Epithelial cell of prostate (primary cell): ENCODE data around the gene EXD3.
"Not testable (repeated sequence)": the region's sequence is repeated elsewhere in the genome, so short reads cannot be mapped to it uniquely, and the experiment has no call there.

Source experiments
- DNase-seq: peaks from one replicate; pipeline ENCODE4 v3.0.0-alpha.2; 2011; ENCODE audit warnings: low read depth, low spot score
- H3K27ac ChIP-seq: fragments of 450-650 bp; 2 replicates; pipeline ENCODE4 v1.5.1; 2017; ENCODE audit warnings: mild to moderate bottlenecking

Gene EXD3

GRCh38 chr9:137398561-137399468 is 24.1 kb downstream of the EXD3 start:
- DNase-seq: no peak
- no peak overlapping the region for H3K27ac ChIP-seq

- no peak for DNase-seq
- H3K27ac ChIP-seq: no peak overlapping the region
Observed at GRCh38 chr9:137397675-137398423, 25.1 kb downstream of the EXD3 start.

- no peak overlapping the region for H3K27ac ChIP-seq
- DNase-seq: no peak
Observed at GRCh38 chr9:137396634-137397367, 26.2 kb downstream of the EXD3 start.

GRCh38 chr9:137396227-137396626 is 26.7 kb downstream of the EXD3 start:
- H3K27ac ChIP-seq: no peak overlapping the region
- DNase-seq: no peak

- no peak overlapping the region for H3K27ac ChIP-seq
- no peak for DNase-seq
Observed at GRCh38 chr9:137395666-137396010, 27.3 kb downstream of the EXD3 start.

- DNase-seq: no peak
- H3K27ac ChIP-seq: no peak overlapping the region
Observed at GRCh38 chr9:137394866-137395665, 27.9 kb downstream of the EXD3 start.

- no peak for DNase-seq
- H3K27ac ChIP-seq: no peak overlapping the region
Observed at GRCh38 chr9:137393176-137394150, 29.5 kb downstream of the EXD3 start.

- DNase-seq: no peak
- H3K27ac ChIP-seq: no peak overlapping the region
Observed at GRCh38 chr9:137392232-137393007, 30.5 kb downstream of the EXD3 start.

- H3K27ac ChIP-seq: no peak overlapping the region
- DNase-seq: no peak
Observed at GRCh38 chr9:137391411-137391754, 31.6 kb downstream of the EXD3 start.

GRCh38 chr9:137390553-137391410 is 32.2 kb downstream of the EXD3 start:
- H3K27ac ChIP-seq: no peak overlapping the region
- no peak for DNase-seq

- H3K27ac ChIP-seq: no peak overlapping the region
- no peak for DNase-seq
Observed at GRCh38 chr9:137389428-137389746, 33.6 kb downstream of the EXD3 start.

GRCh38 chr9:137388589-137389427 is 34.2 kb downstream of the EXD3 start:
- no peak for DNase-seq
- no peak overlapping the region for H3K27ac ChIP-seq

GRCh38 chr9:137387891-137388560 is 34.9 kb downstream of the EXD3 start:
- DNase-seq: no peak
- H3K27ac ChIP-seq: no peak overlapping the region

- DNase-seq: no peak
- H3K27ac ChIP-seq: no peak overlapping the region
Observed at GRCh38 chr9:137387114-137387890, 35.7 kb downstream of the EXD3 start.

GRCh38 chr9:137386507-137387113 is 36.4 kb downstream of the EXD3 start:
- H3K27ac ChIP-seq, DNase-seq: not testable (repeated sequence)
